Transverse colon (tissue), 4 donors: ENCODE measurements around the gene PCDHGA8. TPM values are rescaled to one million over a fixed set of nuclear protein-coding genes. Genes with fewer than 3 reads are reported as not detected.
"Not testable (repeated sequence)": the region's sequence is repeated elsewhere in the genome, so short reads cannot be mapped to it uniquely, and the experiment has no call there.

Experiments used
- DNase-seq: peaks from one replicate; pipeline ENCODE4 v3.0.0-alpha.2; 2019
- H3K27ac ChIP-seq, 4 donors: fragments of 200-600 bp; sonication (generic); 2 replicates each; pipeline ENCODE4 v1.5.1; 2016 to 2018; ENCODE audit warnings: inconsistent platforms in 4 of 4
- H3K27me3 ChIP-seq: fragments of 200-600 bp; sonication (generic); 2 replicates; pipeline ENCODE4 v1.5.1; 2017; ENCODE audit warnings: inconsistent platforms
- H3K36me3 ChIP-seq, 4 donors: fragments of 200-600 bp; sonication (generic); 2 replicates each; pipeline ENCODE4 v1.5.1; 2017 to 2019; ENCODE audit warnings: inconsistent platforms in 4 of 4
- H3K4me1 ChIP-seq, 4 donors: fragments of 200-600 bp; sonication (generic); 2 replicates each; pipeline ENCODE4 v1.5.1; 2017 to 2020; ENCODE audit warnings: inconsistent platforms in 4 of 4
- H3K4me3 ChIP-seq, 4 donors: fragments of 200-600 bp; sonication (generic); 1 replicate in 1 of 4; 2 replicates in 3 of 4; pipeline versions ENCODE4 v1.5.1 to v1.6.1; 2017 to 2019; ENCODE audit warnings: inconsistent platforms in 4 of 4
- H3K9me3 ChIP-seq, 2 donors: fragments of 200-600 bp; sonication (generic); 2 replicates each; pipeline ENCODE4 v1.5.1; 2017 to 2019; ENCODE audit warnings: inconsistent platforms in 2 of 2
- CTCF ChIP-seq, 5 experiments: fragments of 200-600 bp in 3 of 5; fragments of 450-650 bp in 2 of 5; sonication (generic) in 3 of 5; IDR thresholded peaks; 1 replicate in 2 of 5; 2 replicates in 3 of 5; pipeline ENCODE4 v1.5.1; 2016 to 2017; ENCODE audit warnings: antibody characterized with exemption in 5 of 5, inconsistent platforms in 3 of 5, mild to moderate bottlenecking in 2 of 5, moderate library complexity in 1 of 5
- EP300 ChIP-seq: sonication (generic); formaldehyde crosslinking; IDR thresholded peaks from one replicate; pipeline ENCODE4 v1.6.1; 2017; ENCODE audit warnings: antibody characterized with exemption, low read depth
- POLR2A ChIP-seq: fragments of 450-650 bp; IDR thresholded peaks from one replicate; pipeline ENCODE4 v1.6.1; 2016; ENCODE audit warnings: antibody characterized with exemption, mild to moderate bottlenecking, moderate library complexity
- POLR2AphosphoS5 ChIP-seq, 3 donors: sonication (generic); formaldehyde crosslinking; IDR thresholded peaks; one replicate each; pipeline ENCODE4 v1.6.1; 2016; ENCODE audit warnings: antibody characterized with exemption in 3 of 3
- WGBS, 2 donors: methylation state at CpG; one replicate each; pipeline ENCODE4 v1.1.5; 2018; ENCODE audit warnings: low coverage in 1 of 2; 5-methylcytosine and 5-hydroxymethylcytosine counted together
- in situ Hi-C, 4 donors: fragments of 200-750 bp; cut with MboI; loops; one replicate each; pipeline versions ENCODE4 v1.15.0 to v1.15.1; 2017; ENCODE audit warnings: low sequenced_read_pairs in 3 of 4, low pct_ligation_motif_present in 1 of 4, low pct_unique_long_range_greater_than_20kb in 1 of 4
- intact Hi-C: fragments of 100-400 bp; cut with DNase I; formaldehyde crosslinking; loops from one replicate; pipeline ENCODE4 v1.15.1; 2023; ENCODE audit warnings: low total_unique reads
- total RNA-seq, 4 donors: library from RNA; depleted of rRNA; stranded (reverse); fragments of >200 nt; gene quantifications; one replicate each; pipeline ENCODE4 v1.1.0, GENCODE V29; 2016

PCDHGA8 gene
- total RNA-seq, 4 donors from 2014 or later = 1.5 to 11.5 (median 2.5) TPM

- TF ChIP-seq EP300 (no peak), CTCF (IDR thresholded peaks at IDR 0.05) (no peak), POLR2A (no peak), POLR2AphosphoS5 (IDR thresholded peaks at IDR 0.05) (no peak)
- no peaks in the 10 kb centered on the region for H3K36me3 ChIP-seq
- 62 to 71% methylated on average over 14 to 20 of the region's 20 CpGs for WGBS, 2 donors
- no peaks in the 10 kb centered on the region for H3K4me1 ChIP-seq
- intact Hi-C loops = no loop called here
- H3K27me3 ChIP-seq = peaks cover 12% of the 10 kb centered on the region
- peaks cover 21 to 46% of the 10 kb centered on the region in 2 donors for H3K9me3 ChIP-seq
- H3K27ac ChIP-seq = no peak overlapping the region
- no peak for DNase-seq
- no peak overlapping the region for H3K4me3 ChIP-seq
- in situ Hi-C loops = no loop called here
Observed at GRCh38 chr5:141345327-141345726, 47.1 kb upstream of the PCDHGA8 start.

- H3K27ac ChIP-seq, H3K4me3 ChIP-seq, H3K4me1 ChIP-seq, in situ Hi-C loops, intact Hi-C loops, DNase-seq, H3K36me3 ChIP-seq: not testable (repeated sequence)
- 79 to 83% methylated on average over 6 to 16 of the region's 35 CpGs for WGBS, 2 donors
- peaks cover 15% of the 10 kb centered on the region for H3K27me3 ChIP-seq
- peaks cover 26 to 51% of the 10 kb centered on the region in 2 donors for H3K9me3 ChIP-seq
Observed at GRCh38 chr5:141346017-141346416, 46.4 kb upstream of the PCDHGA8 start.

GRCh38 chr5:141349917-141350619 is 42.4 kb upstream of the PCDHGA8 start, which contains the start of gene PCDHGB1:
Gene PCDHGB1, plus strand, starts transcription at chr5:141350099. Its CDS starts 162 bp downstream, at chr5:141350261.
- intact Hi-C loops = no loop called here
- Histone ChIP-seq H3K4me3 (peak within 1 kb of the TSS in 1 of 4 donors; percentile 33), H3K27ac (no peak within 1 kb of the TSS), H3K36me3 (no peaks in the 10 kb centered on the region), H3K27me3 (peaks cover 15% of the 10 kb centered on the region), H3K9me3 (peaks cover 18 to 57% of the 10 kb centered on the region in 2 donors), H3K4me1 (no peaks in the 10 kb centered on the region)
- no peak for TF ChIP-seq POLR2A
- peak in 2 of 5 experiments; percentile 15 to 41 for TF ChIP-seq CTCF (IDR thresholded peaks at IDR 0.05)
- TF ChIP-seq POLR2AphosphoS5 (IDR thresholded peaks at IDR 0.05) = no peak
- no peak for TF ChIP-seq EP300
- peak; percentile 20 for DNase-seq
- 40 to 53% methylated on average over 16 to 29 of the region's 29 CpGs for WGBS, 2 donors
- in situ Hi-C loops = loop anchor here in 1 of 4 donors (25.0 kb wide), 1 partner anchor 212 kb away; no protein-coding TSS in a partner anchor

GRCh38 chr5:141351591-141351990 is 40.8 kb upstream of the PCDHGA8 start:
- 87% methylated on average over 35 of the region's 36 CpGs; no CpG with 5 or more reads in 1 of the 2 donors for WGBS, 2 donors
- no peak for DNase-seq
- TF ChIP-seq POLR2A (no peak), EP300 (no peak), CTCF (IDR thresholded peaks at IDR 0.05) (no peak), POLR2AphosphoS5 (IDR thresholded peaks at IDR 0.05) (no peak)
- in situ Hi-C loops (loop anchor here in 1 of 4 donors (25.0 kb wide), 1 partner anchor 211 kb away; no protein-coding TSS in a partner anchor), intact Hi-C loops (no loop called here)
- H3K27ac ChIP-seq = no peak overlapping the region
- no peaks in the 10 kb centered on the region for H3K36me3 ChIP-seq
- H3K4me3 ChIP-seq = no peak overlapping the region
- no peaks in the 10 kb centered on the region for H3K4me1 ChIP-seq
- H3K27me3 ChIP-seq = peaks cover 15% of the 10 kb centered on the region
- peaks cover 22 to 65% of the 10 kb centered on the region in 2 donors for H3K9me3 ChIP-seq
